Fibroblast of skin of right quadriceps (primary cell): ENCODE data around the gene MBD3.
"Not testable (repeated sequence)": the region's sequence is repeated elsewhere in the genome, so short reads cannot be mapped to it uniquely, and the experiment has no call there.

Experiments used
- DNase-seq: peaks from one replicate; pipeline ENCODE4 v3.0.0-alpha.2; 2013

MBD3 gene

GRCh38 chr19:1533510-1534150, 59.0 kb downstream of the MBD3 start:
- no peak for DNase-seq

GRCh38 chr19:1532003-1532402, 60.7 kb downstream of the MBD3 start:
- DNase-seq, result no peak

- no peak for DNase-seq
These were observed 61.1 kb downstream of the MBD3 start for GRCh38 chr19:1531587-1531986.

DNA sequence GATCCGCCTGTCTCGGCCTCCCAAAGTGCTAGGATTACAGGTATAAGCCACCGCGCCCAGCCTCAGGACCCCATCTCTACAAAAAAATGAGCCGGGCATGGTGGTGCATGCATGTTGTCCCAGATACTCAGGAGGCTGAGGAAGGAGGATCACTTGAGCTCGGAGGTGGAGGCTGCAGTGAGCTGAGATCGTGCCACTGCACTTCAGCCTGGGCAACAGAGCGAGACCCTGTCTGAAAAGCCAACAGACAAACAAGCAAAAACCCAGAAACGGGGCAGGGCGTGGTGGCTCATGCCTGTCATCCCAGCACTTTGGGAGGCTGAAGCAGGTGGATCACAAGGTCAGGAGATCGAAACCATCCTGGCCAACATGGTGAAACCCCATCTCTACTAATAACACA, 61.8 kb downstream of the MBD3 start:
- not testable (repeated sequence) for DNase-seq

DNA sequence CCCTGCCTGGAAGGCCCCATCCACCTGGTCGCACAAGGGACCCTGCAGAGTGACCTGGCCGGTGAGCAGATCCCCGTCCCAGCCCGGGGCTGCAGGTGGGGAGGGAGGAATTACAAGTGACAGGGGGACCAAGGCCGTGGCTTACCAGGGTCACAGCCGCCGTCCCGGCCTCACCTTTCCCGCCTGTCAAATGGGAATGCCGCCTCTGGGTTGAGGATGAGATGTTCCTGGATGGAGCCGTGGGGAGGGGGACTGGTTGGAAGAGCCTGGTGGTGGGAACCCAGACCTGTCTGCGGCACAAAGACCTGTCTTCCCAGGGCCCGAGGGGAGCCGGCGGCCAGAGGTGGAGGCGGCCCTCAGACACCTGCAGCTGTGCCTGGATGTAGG, 63.2 kb downstream of the MBD3 start:
- no peak for DNase-seq

GRCh38 chr19:1528596-1529429, 63.9 kb downstream of the MBD3 start:
- no peak for DNase-seq

DNA sequence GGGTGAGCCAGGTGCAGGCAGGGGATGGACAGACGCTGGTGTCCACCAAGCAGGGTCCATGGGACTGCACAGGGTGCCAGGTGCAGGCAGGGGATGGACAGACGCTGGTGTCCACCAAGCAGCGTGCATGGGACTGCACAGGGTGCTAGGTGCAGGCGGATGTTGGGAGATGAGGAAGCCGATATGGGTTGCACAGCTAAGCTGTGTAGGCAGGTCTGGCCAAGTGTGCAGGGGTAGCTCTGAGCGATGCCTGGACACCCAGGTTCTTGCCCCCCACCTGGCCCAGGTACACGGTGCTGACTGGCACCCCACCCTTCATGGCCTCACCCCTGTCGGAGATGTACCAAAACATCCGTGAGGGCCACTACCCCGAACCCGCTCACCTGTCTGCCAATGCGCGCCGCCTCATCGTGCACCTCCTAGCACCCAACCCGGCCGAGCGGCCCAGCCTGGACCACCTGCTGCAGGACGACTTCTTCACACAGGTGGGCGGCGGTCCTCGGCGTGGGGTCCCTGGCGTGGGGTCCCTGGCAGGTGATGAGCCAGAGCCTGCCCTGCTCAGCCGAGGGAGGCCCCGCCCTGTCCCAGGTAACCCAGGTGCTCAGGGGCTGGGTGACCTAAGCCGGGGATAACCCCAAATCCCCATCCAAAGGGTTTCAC, 64.9 kb downstream of the MBD3 start:
- no peak for DNase-seq

DNA sequence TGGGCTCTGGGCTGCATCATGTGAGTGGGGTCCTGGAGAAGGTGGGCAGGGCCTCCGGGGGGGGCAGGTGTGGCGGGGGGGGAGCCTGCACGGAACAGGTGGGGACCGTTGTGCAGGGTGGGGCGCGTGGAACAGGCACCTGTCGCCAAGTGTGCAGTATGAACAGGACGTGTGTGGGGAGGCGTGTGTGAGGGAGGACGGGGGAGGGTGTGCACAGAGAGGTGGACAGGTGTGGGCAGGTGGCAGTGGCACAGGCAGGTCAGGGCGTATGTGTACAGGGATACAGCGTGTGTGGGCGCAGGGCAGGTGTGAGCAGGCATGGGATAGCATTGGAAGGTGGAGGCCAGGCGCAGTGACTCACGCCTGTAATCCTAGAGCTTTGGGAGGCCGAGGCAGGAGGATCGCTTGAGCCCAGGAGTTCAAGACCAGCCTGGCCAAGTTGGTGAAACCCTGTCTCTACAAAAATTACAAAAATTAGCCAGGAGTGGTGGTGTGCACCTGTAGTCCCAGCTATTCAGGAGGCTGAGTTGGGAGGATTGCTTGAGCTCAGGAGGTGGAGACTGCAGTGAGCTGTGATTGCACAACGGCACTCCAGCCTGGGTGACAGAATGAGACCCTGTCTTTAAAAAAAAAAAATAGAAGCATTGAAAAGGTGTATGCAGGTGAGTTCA, 65.6 kb downstream of the MBD3 start:
- no peak for DNase-seq

- DNase-seq, result no peak
These were observed 66.4 kb downstream of the MBD3 start for GRCh38 chr19:1526066-1526778.

DNA sequence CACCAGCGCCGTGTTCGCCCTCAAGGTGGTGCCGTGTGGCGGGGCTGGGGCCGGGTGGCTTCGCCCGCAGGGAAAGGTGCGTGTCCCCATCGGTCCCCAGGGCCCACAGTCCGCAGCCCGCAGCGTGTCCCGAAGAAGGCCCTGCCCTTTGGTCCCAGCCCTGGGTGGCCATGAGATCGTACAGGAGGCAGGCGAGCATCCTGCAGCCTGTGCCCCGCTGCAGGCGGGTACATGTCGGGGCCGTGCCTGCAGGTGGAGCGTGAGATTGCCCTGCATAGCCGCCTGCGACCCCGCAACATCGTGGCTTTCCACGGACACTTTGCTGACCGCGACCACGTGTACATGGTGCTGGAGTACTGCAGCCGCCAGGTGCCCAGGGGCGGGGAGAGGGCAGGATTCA, 67.3 kb downstream of the MBD3 start:
- no peak for DNase-seq

- no peak for DNase-seq
These were observed 67.7 kb downstream of the MBD3 start for GRCh38 chr19:1524972-1525325.

- no peak for DNase-seq
These were observed 68.2 kb downstream of the MBD3 start for GRCh38 chr19:1524287-1524971.
